Tibial nerve (tissue), 3 donors: ENCODE measurements around the gene SH2B3.

Source experiments
- CTCF ChIP-seq, 5 experiments: fragments of 200-600 bp in 3 of 5; fragments of 450-650 bp in 2 of 5; sonication (generic) in 3 of 5; IDR thresholded peaks; one replicate each; pipeline ENCODE4 v1.5.1; 2016 to 2019; ENCODE audit warnings: antibody characterized with exemption in 5 of 5, mild to moderate bottlenecking in 3 of 5, moderate library complexity in 2 of 5
- POLR2A ChIP-seq, 2 donors: fragments of 450-650 bp; IDR thresholded peaks; one replicate each; pipeline ENCODE4 v1.6.1; 2017; ENCODE audit warnings: antibody characterized with exemption in 2 of 2, mild to moderate bottlenecking in 2 of 2, moderate library complexity in 2 of 2

GRCh38 chr12:111458546-111459172 lies 52.9 kb downstream of the SH2B3 start:
- no peak for TF ChIP-seq CTCF (IDR thresholded peaks at IDR 0.05)
- TF ChIP-seq POLR2A (IDR thresholded peaks at IDR 0.05) = no peak
